ENCODE measurements around the gene MAP3K6. TPM values are rescaled to one million over a fixed set of nuclear protein-coding genes. Genes with fewer than 3 reads are reported as not detected.

MAP3K6 gene
- total and polyA plus RNA-seq, 2 of the 13 experiments (the other 11 are each of a cell fraction or from before 2014, with no cell fraction given): 2.7 to 3.2 TPM

- TF ChIP-seq MTF1 (CRISPR knock-in tag; IDR thresholded peaks at IDR 0.05) (no peak), ZNF143 (CRISPR knock-in tag; IDR thresholded peaks at IDR 0.05) (peak; percentile 58; the same call in 1 of the 2 replicates), CCAR2 (optimal IDR thresholded peaks at IDR 0.05; ENCODE audit: low read depth, low read length) (peak; percentile 67), ZNF550 (CRISPR knock-in tag; IDR thresholded peaks at IDR 0.05; ENCODE audit: borderline replicate concordance) (0 out of 2 replicates have a peak, but pooled peaks have one; percentile 51), E2F5 (CRISPR knock-in tag; conservative IDR thresholded peaks at IDR 0.05) (peak; percentile 84), HIVEP1 (CRISPR knock-in tag; IDR thresholded peaks at IDR 0.05) (peak; percentile 89), ZNF124 (CRISPR knock-in tag; IDR thresholded peaks at IDR 0.05) (peak; percentile 83), FIP1L1 (IDR thresholded peaks at IDR 0.05; ENCODE audit: borderline replicate concordance, insufficient read depth, low read depth, low read length) (no peak), MAZ (IDR thresholded peaks at IDR 0.05; ENCODE audit: borderline replicate concordance, low read depth, low read length) (peak; percentile 85), MAZ (CRISPR knock-in tag; IDR thresholded peaks at IDR 0.05; ENCODE audit: low read depth) (peak; percentile 96), ZNF543 (CRISPR knock-in tag; IDR thresholded peaks at IDR 0.05) (no peak; the same call in 1 of the 2 replicates), ZNF24 (IDR thresholded peaks at IDR 0.05) (0 out of 2 replicates have a peak, but pooled peaks have one; percentile 58), GTF3A (CRISPR knock-in tag; conservative IDR thresholded peaks at IDR 0.05) (0 out of 2 replicates have a peak, but pooled peaks have one; percentile 40), CHCHD3 (CRISPR knock-in tag; IDR thresholded peaks at IDR 0.05) (peak; percentile 89; the same call in 1 of the 2 replicates), ZNF430 (CRISPR knock-in tag; IDR thresholded peaks at IDR 0.05) (peak; percentile 78; the same call in 1 of the 2 replicates), ZFP91 (CRISPR knock-in tag; IDR thresholded peaks at IDR 0.05; ENCODE audit: borderline replicate concordance) (peak; percentile 95), ZNF414 (CRISPR knock-in tag; IDR thresholded peaks at IDR 0.05) (peak; percentile 91), ZFP36 (IDR thresholded peaks at IDR 0.05; ENCODE audit: borderline replicate concordance, low read depth, low read length, partially characterized antibody) (no peak), MIER3 (CRISPR knock-in tag; IDR thresholded peaks at IDR 0.05; ENCODE audit: borderline replicate concordance) (peak; percentile 95), RXRB (CRISPR knock-in tag; IDR thresholded peaks at IDR 0.05; ENCODE audit: borderline replicate concordance) (peak; percentile 80), SKIL (CRISPR knock-in tag; IDR thresholded peaks at IDR 0.05; ENCODE audit: borderline replicate concordance) (peak; percentile 83), ARHGAP35 (CRISPR knock-in tag; IDR thresholded peaks at IDR 0.05; ENCODE audit: borderline replicate concordance) (peak; percentile 32; the same call in 1 of the 2 replicates), TSC22D2 (CRISPR knock-in tag; IDR thresholded peaks at IDR 0.05; ENCODE audit: borderline replicate concordance) (peak; percentile 75), KDM2A (CRISPR knock-in tag; IDR thresholded peaks at IDR 0.05; ENCODE audit: borderline replicate concordance, low read depth) (peak; percentile 96)
Measured at GRCh38 chr1:27321813-27322568, 44.8 kb downstream of the MAP3K6 start, which contains the start of gene TMEM222 (continued).
